ENCODE data around the gene RPH3AL. TPM values are rescaled to one million over a fixed set of nuclear protein-coding genes. Genes with fewer than 3 reads are reported as not detected.

The RPH3AL gene
- total RNA-seq, 1 experiment from 2014 or later, result 3.0 TPM

DNA sequence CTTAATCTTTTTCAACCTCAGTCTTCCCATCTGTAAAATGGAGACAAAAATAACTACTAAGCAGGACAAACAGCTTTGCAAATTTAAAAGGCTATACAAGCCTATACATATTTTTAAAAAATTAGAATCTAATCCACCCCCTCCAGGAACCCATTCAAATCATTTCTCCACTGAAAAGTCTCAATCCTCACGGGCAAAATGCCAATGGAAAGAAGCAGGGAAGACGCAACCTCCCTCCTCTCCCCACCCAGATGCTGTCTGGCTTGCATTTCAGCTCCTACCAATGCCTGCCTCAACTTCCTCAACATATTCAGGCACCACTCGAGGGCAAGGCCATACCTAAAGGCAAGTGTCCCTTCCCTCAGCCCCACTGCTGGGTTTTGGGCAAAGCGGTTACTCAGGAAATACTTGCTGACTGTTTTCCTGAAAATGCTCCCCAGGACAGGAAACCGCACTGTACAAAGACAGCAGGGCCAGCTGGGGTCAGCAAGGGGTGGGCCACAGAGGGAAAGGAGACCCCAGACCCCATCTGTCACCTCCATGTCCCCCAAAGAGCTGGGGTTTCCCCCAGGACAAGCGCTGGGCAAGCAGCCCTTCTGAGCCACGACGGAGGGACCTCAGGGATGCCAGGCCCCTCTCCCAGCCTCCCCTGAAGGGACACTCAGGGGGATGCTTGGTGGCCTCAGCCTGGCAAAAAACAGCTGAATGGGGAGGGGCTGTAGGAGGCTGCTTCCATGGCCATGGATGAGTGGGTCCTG lies 123.5 kb downstream of the RPH3AL start:
- H4K8ac ChIP-seq (replicated peaks; ENCODE audit: insufficient read length, low read depth, low read length), result no peak overlapping the region
- no peaks in the 10 kb centered on the region for H3K36me3 Mint-ChIP-seq (ENCODE audit: insufficient read depth in 1 of 3, low read depth in 3 of 3)
- H3K18ac ChIP-seq (ENCODE audit: insufficient read length, low read depth, low read length), result no peak overlapping the region
- no peaks in the 10 kb centered on the region; a peak in 1 of 5 replicates for H3K9me3 Mint-ChIP-seq
- H3K56ac ChIP-seq (ENCODE audit: insufficient read length, low read depth, low read length), result no peak overlapping the region
- peak overlapping the region in 1 of 3 experiments; percentile 90; a peak in 2 of 7 replicates for H3K27ac Mint-ChIP-seq
- no peak overlapping the region for H2BK12ac ChIP-seq (ENCODE audit: insufficient read length, low read depth, low read length)
- DNase-seq, result no peak
- H4K5ac ChIP-seq (ENCODE audit: insufficient read length, low read depth, low read length), result no peak overlapping the region
- no peak overlapping the region; the same call in 1 of the 2 replicates for H3K14ac ChIP-seq (ENCODE audit: insufficient read depth, low read length)
- H3K27me3 ChIP-seq (ENCODE audit: insufficient read depth, low read length), result no peaks in the 10 kb centered on the region
- TF ChIP-seq, protein P1, sequence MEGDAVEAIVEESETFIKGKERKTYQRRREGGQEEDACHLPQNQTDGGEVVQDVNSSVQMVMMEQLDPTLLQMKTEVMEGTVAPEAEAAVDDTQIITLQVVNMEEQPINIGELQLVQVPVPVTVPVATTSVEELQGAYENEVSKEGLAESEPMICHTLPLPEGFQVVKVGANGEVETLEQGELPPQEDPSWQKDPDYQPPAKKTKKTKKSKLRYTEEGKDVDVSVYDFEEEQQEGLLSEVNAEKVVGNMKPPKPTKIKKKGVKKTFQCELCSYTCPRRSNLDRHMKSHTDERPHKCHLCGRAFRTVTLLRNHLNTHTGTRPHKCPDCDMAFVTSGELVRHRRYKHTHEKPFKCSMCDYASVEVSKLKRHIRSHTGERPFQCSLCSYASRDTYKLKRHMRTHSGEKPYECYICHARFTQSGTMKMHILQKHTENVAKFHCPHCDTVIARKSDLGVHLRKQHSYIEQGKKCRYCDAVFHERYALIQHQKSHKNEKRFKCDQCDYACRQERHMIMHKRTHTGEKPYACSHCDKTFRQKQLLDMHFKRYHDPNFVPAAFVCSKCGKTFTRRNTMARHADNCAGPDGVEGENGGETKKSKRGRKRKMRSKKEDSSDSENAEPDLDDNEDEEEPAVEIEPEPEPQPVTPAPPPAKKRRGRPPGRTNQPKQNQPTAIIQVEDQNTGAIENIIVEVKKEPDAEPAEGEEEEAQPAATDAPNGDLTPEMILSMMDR (conservative IDR thresholded peaks at IDR 0.05), result no peak
- no peak overlapping the region for H3K4ac ChIP-seq (ENCODE audit: low read depth, low read length)
- no peak overlapping the region for H3K4me3 Mint-ChIP-seq
- H3K4me1 Mint-ChIP-seq, result peaks cover 2 to 25% of the 10 kb centered on the region in 2 experiments; a peak in 2 of 4 replicates
- no peak overlapping the region for H3K4me2 ChIP-seq (ENCODE audit: insufficient read depth, insufficient read length, low read length)
- no peaks in the 10 kb centered on the region for H3K9me3 ChIP-seq (ENCODE audit: control insufficient read depth, low read depth, low read length)
- no peak overlapping the region for H3K9ac ChIP-seq (ENCODE audit: extremely low read depth, insufficient read length, low read length)
- H4K20me1 ChIP-seq (ENCODE audit: control insufficient read depth, insufficient read depth, insufficient read length), result no peaks in the 10 kb centered on the region
- no peak overlapping the region for H3T11ph ChIP-seq (ENCODE audit: low read length)
- no peak overlapping the region for H2BK20ac ChIP-seq (ENCODE audit: low read depth, low read length, poor library complexity, severe bottlenecking)
- H3K23me2 ChIP-seq (ENCODE audit: insufficient read length, low read depth, low read length, poor library complexity, severe bottlenecking), result no peaks in the 10 kb centered on the region
- no peak overlapping the region for H2BK120ac ChIP-seq (ENCODE audit: low read depth, low read length, poor library complexity, severe bottlenecking)
- peaks cover 3% of the 10 kb centered on the region; the same call in 1 of the 2 replicates for H3K4me1 ChIP-seq (ENCODE audit: insufficient read depth, low read length)
- no peak overlapping the region for H2BK15ac ChIP-seq (ENCODE audit: low read depth, low read length)
- WGBS (ENCODE audit: extremely low coverage, insufficient read length, low lambda C conversion rate), result no CpG with 5 or more reads among the region's 8 CpGs
- no peaks in the 10 kb centered on the region for H3K79me2 ChIP-seq (ENCODE audit: insufficient read depth, low read length)
- no peak overlapping the region for H3K23ac ChIP-seq (ENCODE audit: insufficient read length, low read depth, low read length)
- H2AFZ ChIP-seq (ENCODE audit: low read length), result no peak overlapping the region
- H2AK5ac ChIP-seq (ENCODE audit: insufficient read length, low read length), result no peak overlapping the region
- H3K27ac ChIP-seq (ENCODE audit: insufficient read length, low read depth, low read length), result no peak overlapping the region
- H4K91ac ChIP-seq (ENCODE audit: insufficient read length, low read depth, low read length), result no peak overlapping the region
- peaks cover under 1% of the 10 kb centered on the region for H3K27me3 Mint-ChIP-seq (ENCODE audit: low read depth)
- H3K79me1 ChIP-seq (ENCODE audit: insufficient read depth, low read depth, low read length, poor library complexity, severe bottlenecking), result no peaks in the 10 kb centered on the region
- no peak overlapping the region for H2BK5ac ChIP-seq (ENCODE audit: insufficient read length, low read length)

Measured in H9 (cell line).